B cell (primary cell): ENCODE measurements around the gene AMBRA1. TPM values are rescaled to one million over a fixed set of nuclear protein-coding genes. Genes with fewer than 3 reads are reported as not detected.

Source experiments
- ATAC-seq: fragments of 200-7000 bp; cut with Tn5 transposase; one replicate; pipeline ENCODE4 v1.10.0; 2021; ENCODE audit warnings: low read depth, mild to moderate bottlenecking, moderate number of reproducible peaks, moderate library complexity
- CTCF ChIA-PET: fragments of 350-600 bp; sonication (Branson Sonifier 250); formaldehyde crosslinking; loops from one replicate; lab custom pipeline; 2021; ENCODE audit warnings: antibody characterized with exemption, inconsistent platforms; lab: Charles Lee
- POLR2A ChIA-PET: fragments of 350-600 bp; sonication (Branson Sonifier 250); formaldehyde crosslinking; loops from one replicate; lab custom pipeline; 2021; ENCODE audit warnings: antibody characterized with exemption; lab: Charles Lee
- DNase-seq: peaks from one replicate; pipeline ENCODE4 v3.0.0; 2013
- H2AFZ ChIP-seq: 2 replicates; pipeline ENCODE4 v1.6.1; 2012; ENCODE audit warnings: mild to moderate bottlenecking, low read depth, low read length; ENCODE audit not compliant: insufficient read depth, poor library complexity, severe bottlenecking
- H3K27ac ChIP-seq, 2 donors: 1 replicate in 1 of 2; 2 replicates in 1 of 2; pipeline ENCODE4 v1.5.1; 2012 to 2013; ENCODE audit warnings: low read length in 2 of 2, mild to moderate bottlenecking in 2 of 2, moderate library complexity in 1 of 2
- H3K27me3 ChIP-seq, 4 experiments: fragments of 200-600 bp in 1 of 4; sonication (generic) in 1 of 4; replicated peaks in 1 of 4; 1 replicate in 2 of 4; 2 replicates in 2 of 4; pipeline versions ENCODE4 v1.6.1 to v1.7.0; 2013 to 2016; ENCODE audit warnings: low read length in 3 of 4, mild to moderate bottlenecking in 2 of 4, mixed read lengths in 1 of 4, moderate library complexity in 1 of 4; ENCODE audit not compliant: insufficient read depth in 4 of 4, control insufficient read depth in 3 of 4; ENCODE audit errors: control extremely low read depth in 1 of 4
- H3K36me3 ChIP-seq, 2 experiments: replicated peaks in 1 of 2; 1 replicate in 1 of 2; 2 replicates in 1 of 2; pipeline versions ENCODE4 v1.6.1 to v1.7.1; 2013; ENCODE audit warnings: low read length in 1 of 2; ENCODE audit not compliant: insufficient read depth in 2 of 2, control insufficient read depth in 1 of 2; ENCODE audit errors: control extremely low read depth in 1 of 2, extremely low read depth in 1 of 2
- H3K4me1 ChIP-seq, 2 donors: fragments of 200-600 bp in 1 of 2; sonication (generic) in 1 of 2; 1 replicate in 1 of 2; 2 replicates in 1 of 2; pipeline versions ENCODE4 v1.5.1 to v1.6.1; 2013 to 2017; ENCODE audit warnings: low read length in 2 of 2; ENCODE audit not compliant: control insufficient read depth in 2 of 2, insufficient read depth in 2 of 2
- H3K4me2 ChIP-seq: replicated peaks from 2 replicates; pipeline ENCODE3; 2012; ENCODE audit warnings: mild to moderate bottlenecking, low read depth, low read length; ENCODE audit not compliant: poor library complexity, severe bottlenecking
- H3K4me3 ChIP-seq, 5 experiments: fragments of 200-600 bp in 1 of 5; sonication (generic) in 1 of 5; 1 replicate in 3 of 5; 2 replicates in 2 of 5; pipeline versions ENCODE4 v1.5.1 to v1.7.0; 2011 to 2016; ENCODE audit warnings: low read length in 4 of 5, mild to moderate bottlenecking in 4 of 5, low read depth in 2 of 5, control low read depth in 1 of 5, moderate library complexity in 1 of 5; ENCODE audit not compliant: insufficient read depth in 1 of 5; ENCODE audit errors: control extremely low read depth in 1 of 5, extremely low read depth in 1 of 5
- H3K79me2 ChIP-seq: fragments of 200-600 bp; sonication (generic); one replicate; pipeline ENCODE4 v1.6.0; 2016; ENCODE audit warnings: low read length; ENCODE audit not compliant: control insufficient read depth, insufficient read depth
- H3K9ac ChIP-seq: fragments of 200-600 bp; sonication (generic); 2 replicates; pipeline ENCODE4 v1.6.1; 2017; ENCODE audit warnings: mild to moderate bottlenecking, low read length, moderate library complexity
- H3K9me3 ChIP-seq, 3 donors: one replicate each; pipeline versions ENCODE4 v1.6.1 to v1.7.1; 2013; ENCODE audit warnings: low read length in 2 of 3; ENCODE audit not compliant: control insufficient read depth in 2 of 3, insufficient read depth in 1 of 3; ENCODE audit errors: control extremely low read depth in 1 of 3
- H4K20me1 ChIP-seq: 2 replicates; pipeline ENCODE4 v1.6.0; 2012; ENCODE audit warnings: mild to moderate bottlenecking, low read length; ENCODE audit not compliant: insufficient read depth, control insufficient read depth, poor library complexity, severe bottlenecking
- H3K27ac Mint-ChIP-seq: one replicate; pipeline ENCODE4 v1.8.0; 2021; ENCODE audit warnings: mixed read lengths
- H3K27me3 Mint-ChIP-seq: one replicate; pipeline ENCODE4 v1.8.0; 2021; ENCODE audit warnings: mixed read lengths
- H3K4me1 Mint-ChIP-seq: one replicate; pipeline ENCODE4 v1.8.0; 2021; ENCODE audit warnings: mixed read lengths
- H3K4me3 Mint-ChIP-seq: one replicate; pipeline ENCODE4 v1.8.0; 2021; ENCODE audit warnings: mixed read lengths
- H3K9me3 Mint-ChIP-seq: one replicate; pipeline ENCODE4 v1.8.0; 2022; ENCODE audit warnings: mixed read lengths; ENCODE audit not compliant: insufficient read depth
- EZH2 ChIP-seq: IDR thresholded peaks from 2 replicates; pipeline ENCODE4 v1.6.1; 2012; ENCODE audit warnings: borderline replicate concordance, low read depth, mild to moderate bottlenecking, moderate library complexity, low read length; ENCODE audit not compliant: insufficient read depth, poor library complexity, severe bottlenecking
- WGBS: methylation state at CpG from one replicate; pipeline ENCODE4 v1.1.5; 2013; ENCODE audit warnings: missing lambda C conversion rate; ENCODE audit not compliant: insufficient coverage; 5-methylcytosine and 5-hydroxymethylcytosine counted together
- intact Hi-C: fragments of 100-400 bp; cut with micrococcal nuclease; formaldehyde crosslinking; loops from one replicate; pipeline ENCODE4 v1.10.0; 2022
- polyA plus RNA-seq: library from polyadenylated mRNA; depleted of rRNA; stranded (reverse); fragments of >200 nt; gene quantifications from 2 replicates; pipeline ENCODE4 v1.2.3, GENCODE V29; 2012
- total RNA-seq, 2 donors: library from RNA; stranded (reverse); fragments of 120-200 nt in 1 of 2; gene quantifications; 1 replicate in 1 of 2; 2 replicates in 1 of 2; pipeline versions ENCODE4 v1.2.3 to v1.2.4, GENCODE V29; 2013 to 2022
- TF ChIP-seq, protein P1 (sequence below): fragments of 200-600 bp; IDR thresholded peaks from one replicate; pipeline ENCODE4 v1.8.0; 2022; ENCODE audit warnings: antibody characterized with exemption, mild to moderate bottlenecking

AMBRA1 gene
- total and polyA plus RNA-seq, 2 donors (not counting 1 experiment from before 2014, with no cell fraction given) = 13.8 to 36.1 TPM

DNA sequence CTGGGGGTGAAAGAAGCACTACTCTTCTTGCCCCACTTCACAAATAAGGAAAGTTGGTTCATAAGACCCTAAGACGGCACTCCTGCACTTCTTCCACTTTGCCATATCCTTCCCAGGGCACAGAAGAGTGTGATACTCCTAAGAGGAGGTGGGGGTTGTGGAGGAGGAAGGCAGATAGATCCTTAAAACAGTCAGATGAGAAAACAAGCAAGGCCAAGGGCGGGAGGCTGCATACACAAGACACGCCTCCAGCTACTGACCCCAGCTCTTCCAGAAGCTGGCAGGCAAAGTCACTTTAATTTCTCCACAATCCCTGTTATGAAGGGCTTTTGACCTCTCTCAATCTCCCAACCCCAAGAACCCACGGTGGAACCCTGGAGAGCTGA lies 200.6 kb downstream of the AMBRA1 start:
- TF ChIP-seq, protein P1, sequence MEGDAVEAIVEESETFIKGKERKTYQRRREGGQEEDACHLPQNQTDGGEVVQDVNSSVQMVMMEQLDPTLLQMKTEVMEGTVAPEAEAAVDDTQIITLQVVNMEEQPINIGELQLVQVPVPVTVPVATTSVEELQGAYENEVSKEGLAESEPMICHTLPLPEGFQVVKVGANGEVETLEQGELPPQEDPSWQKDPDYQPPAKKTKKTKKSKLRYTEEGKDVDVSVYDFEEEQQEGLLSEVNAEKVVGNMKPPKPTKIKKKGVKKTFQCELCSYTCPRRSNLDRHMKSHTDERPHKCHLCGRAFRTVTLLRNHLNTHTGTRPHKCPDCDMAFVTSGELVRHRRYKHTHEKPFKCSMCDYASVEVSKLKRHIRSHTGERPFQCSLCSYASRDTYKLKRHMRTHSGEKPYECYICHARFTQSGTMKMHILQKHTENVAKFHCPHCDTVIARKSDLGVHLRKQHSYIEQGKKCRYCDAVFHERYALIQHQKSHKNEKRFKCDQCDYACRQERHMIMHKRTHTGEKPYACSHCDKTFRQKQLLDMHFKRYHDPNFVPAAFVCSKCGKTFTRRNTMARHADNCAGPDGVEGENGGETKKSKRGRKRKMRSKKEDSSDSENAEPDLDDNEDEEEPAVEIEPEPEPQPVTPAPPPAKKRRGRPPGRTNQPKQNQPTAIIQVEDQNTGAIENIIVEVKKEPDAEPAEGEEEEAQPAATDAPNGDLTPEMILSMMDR = no peak
- TF ChIP-seq EZH2 = no peak
- Histone ChIP-seq H3K4me3 (peak overlapping the region in 1 of 5 experiments; percentile 16), H4K20me1 (peaks cover 21% of the 10 kb centered on the region), H3K9ac (no peak overlapping the region), H3K4me2 (peak overlapping the region; percentile 77), H3K79me2 (no peaks in the 10 kb centered on the region), H3K27me3 (peaks cover 0 to 42% (median 28%) of the 10 kb centered on the region in 4 experiments), H2AFZ (no peak overlapping the region), H3K27ac (no peak overlapping the region), H3K36me3 (no peaks in the 10 kb centered on the region), H3K9me3 (peaks cover 0 to 19% (median 0%) of the 10 kb centered on the region in 3 donors), H3K4me1 (peaks cover 28 to 38% of the 10 kb centered on the region in 2 donors)
- intact Hi-C loops = no loop called here
- WGBS = 60% methylated on average over 1 of the region's 4 CpGs
- Mint-ChIP-seq H3K27ac (peak overlapping the region; percentile 32), H3K27me3 (peaks cover 25% of the 10 kb centered on the region), H3K9me3 (no peaks in the 10 kb centered on the region), H3K4me1 (peaks cover 19% of the 10 kb centered on the region), H3K4me3 (peak overlapping the region; percentile 76)
- ATAC-seq = no peak
- POLR2A ChIA-PET = no interaction called here
- no peak for DNase-seq
- CTCF ChIA-PET = interaction anchor here (1.1 to 1.6 kb wide), 2 partner anchors 12 to 136 kb away, joined by 3 to 4 read pairs; no protein-coding TSS in a partner anchor

DNA sequence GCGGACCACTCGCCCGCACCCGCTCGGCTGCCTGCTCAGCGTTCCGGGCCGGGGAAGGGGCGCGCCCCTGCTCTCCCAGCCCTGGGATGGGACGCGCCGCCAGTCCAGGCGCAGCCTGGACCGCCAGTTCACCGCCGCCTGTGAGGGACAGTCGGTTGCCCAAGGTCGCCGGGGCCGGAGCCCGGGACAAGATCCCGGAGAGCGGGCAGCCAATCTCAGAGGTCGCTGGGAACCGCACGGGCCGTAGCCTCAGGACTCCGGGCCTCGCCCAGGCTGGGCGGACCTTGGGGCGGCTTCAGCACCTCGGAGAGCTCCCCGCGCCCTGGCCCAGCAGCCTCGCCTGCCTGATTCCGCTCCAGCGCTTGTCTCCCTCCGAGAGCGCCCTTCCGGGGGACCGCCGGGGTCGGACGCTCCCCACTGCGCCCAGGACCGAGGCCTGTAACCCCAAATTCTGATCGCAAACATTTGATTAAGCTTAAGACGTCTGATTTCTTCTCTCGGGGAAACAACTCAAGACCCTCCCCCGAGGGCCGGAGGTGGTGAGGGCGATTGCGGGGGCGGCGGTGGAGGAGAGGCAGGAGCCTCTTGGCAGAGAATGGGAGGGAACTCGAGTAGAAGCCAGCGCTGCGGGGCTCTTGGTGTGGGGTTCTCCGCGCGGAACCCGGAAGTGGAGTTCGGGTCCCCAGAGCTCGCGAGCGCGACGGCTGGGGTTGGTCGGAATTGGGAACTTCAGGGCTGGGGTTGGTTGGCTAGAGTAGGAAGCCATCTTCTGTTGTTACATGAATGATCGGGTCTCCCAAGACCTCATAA lies 201.2 kb downstream of the AMBRA1 start:
- H3K36me3 ChIP-seq = no peaks in the 10 kb centered on the region
- POLR2A ChIA-PET = no interaction called here
- peak overlapping the region; percentile 76 for H3K4me3 Mint-ChIP-seq
- intact Hi-C loops = loop anchor here (1.0 kb wide), 1 partner anchor 12 kb away; no protein-coding TSS in a partner anchor
- H3K79me2 ChIP-seq = no peaks in the 10 kb centered on the region
- H3K4me3 ChIP-seq = peak overlapping the region in 1 of 5 experiments; percentile 16
- peaks cover 29% of the 10 kb centered on the region for H3K27me3 Mint-ChIP-seq
- ATAC-seq = peak; percentile 94
- peaks cover 0 to 22% (median 0%) of the 10 kb centered on the region in 3 donors for H3K9me3 ChIP-seq
- peaks cover 19% of the 10 kb centered on the region for H3K4me1 Mint-ChIP-seq
- H3K27me3 ChIP-seq = peaks cover 0 to 48% (median 29%) of the 10 kb centered on the region in 4 experiments
- no peaks in the 10 kb centered on the region for H3K9me3 Mint-ChIP-seq
- peak; percentile 85 for DNase-seq
- H3K27ac Mint-ChIP-seq = no peak overlapping the region
- peak overlapping the region; percentile 20 for H3K9ac ChIP-seq
- CTCF ChIA-PET = interaction anchor here (1.0 to 1.8 kb wide), 4 partner anchors 12 to 137 kb away, joined by 3 to 4 read pairs (median 4); no protein-coding TSS in a partner anchor
- H2AFZ ChIP-seq = no peak overlapping the region
- peaks cover 21% of the 10 kb centered on the region for H4K20me1 ChIP-seq
- peak overlapping the region; percentile 77 for H3K4me2 ChIP-seq
- WGBS = 4% methylated on average over 68 of the region's 71 CpGs
- H3K4me1 ChIP-seq = peaks cover 28 to 43% of the 10 kb centered on the region in 2 donors
- no peak overlapping the region for H3K27ac ChIP-seq
- TF ChIP-seq EZH2 = no peak
- TF ChIP-seq, protein P1 = no peak
